Gastroesophageal sphincter (tissue), 3 donors: ENCODE measurements around the gene SSC5D.

Experiments
- POLR2A ChIP-seq, 2 donors: fragments of 450-650 bp; IDR thresholded peaks; one replicate each; pipeline ENCODE4 v1.6.1; 2017; ENCODE audit warnings: antibody characterized with exemption in 2 of 2, mild to moderate bottlenecking in 2 of 2, moderate library complexity in 1 of 2
- TF ChIP-seq, protein P1 (sequence below), 4 experiments: fragments of 200-600 bp in 2 of 4; fragments of 450-650 bp in 2 of 4; sonication (generic) in 1 of 4; IDR thresholded peaks; one replicate each; pipeline ENCODE4 v1.5.1; 2017 to 2019; ENCODE audit warnings: antibody characterized with exemption in 4 of 4, mild to moderate bottlenecking in 2 of 4, moderate library complexity in 2 of 4

DNA sequence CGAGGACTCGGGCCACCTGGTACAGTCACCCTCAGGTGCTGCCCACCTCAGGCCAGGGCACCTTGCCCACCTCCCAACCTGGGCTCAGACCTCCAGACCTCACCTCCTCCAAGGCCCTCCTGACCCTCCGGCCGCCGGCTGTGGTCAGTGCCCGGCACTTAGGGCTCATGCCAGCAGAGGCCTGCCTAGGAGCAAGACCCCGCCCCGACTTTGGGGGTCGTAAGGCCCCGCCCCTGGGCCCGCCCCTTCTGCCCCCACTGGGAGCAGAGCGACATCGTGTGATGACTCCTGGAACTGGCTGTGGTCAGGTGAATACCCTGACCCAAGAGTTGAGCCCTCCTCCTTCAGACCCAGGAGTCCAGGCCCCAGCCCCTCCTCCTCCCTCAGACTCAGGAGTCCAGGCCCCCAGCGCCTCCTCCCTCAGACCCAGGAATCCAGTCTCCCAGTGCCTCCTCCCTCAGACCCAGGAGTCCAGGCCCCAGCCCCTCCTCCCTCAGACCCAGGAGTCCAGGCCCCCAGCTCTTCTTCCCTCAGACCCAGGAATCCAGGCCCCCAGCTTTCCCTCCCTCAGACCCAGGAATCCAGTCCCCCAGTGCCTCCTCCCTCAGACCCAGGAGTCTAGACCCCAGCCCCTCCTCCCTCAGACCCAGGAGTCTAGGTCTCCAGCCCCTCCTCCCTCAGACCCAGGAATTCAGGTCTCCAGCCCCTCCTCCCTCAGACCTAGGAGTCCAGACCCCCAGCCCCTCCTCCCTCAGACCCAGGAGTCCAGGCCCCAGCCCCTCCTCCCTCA is 48.9 kb downstream of the SSC5D start, which contains the start of gene SBK2:
- TF ChIP-seq POLR2A (IDR thresholded peaks at IDR 0.05), result no peak
- TF ChIP-seq, protein P1, sequence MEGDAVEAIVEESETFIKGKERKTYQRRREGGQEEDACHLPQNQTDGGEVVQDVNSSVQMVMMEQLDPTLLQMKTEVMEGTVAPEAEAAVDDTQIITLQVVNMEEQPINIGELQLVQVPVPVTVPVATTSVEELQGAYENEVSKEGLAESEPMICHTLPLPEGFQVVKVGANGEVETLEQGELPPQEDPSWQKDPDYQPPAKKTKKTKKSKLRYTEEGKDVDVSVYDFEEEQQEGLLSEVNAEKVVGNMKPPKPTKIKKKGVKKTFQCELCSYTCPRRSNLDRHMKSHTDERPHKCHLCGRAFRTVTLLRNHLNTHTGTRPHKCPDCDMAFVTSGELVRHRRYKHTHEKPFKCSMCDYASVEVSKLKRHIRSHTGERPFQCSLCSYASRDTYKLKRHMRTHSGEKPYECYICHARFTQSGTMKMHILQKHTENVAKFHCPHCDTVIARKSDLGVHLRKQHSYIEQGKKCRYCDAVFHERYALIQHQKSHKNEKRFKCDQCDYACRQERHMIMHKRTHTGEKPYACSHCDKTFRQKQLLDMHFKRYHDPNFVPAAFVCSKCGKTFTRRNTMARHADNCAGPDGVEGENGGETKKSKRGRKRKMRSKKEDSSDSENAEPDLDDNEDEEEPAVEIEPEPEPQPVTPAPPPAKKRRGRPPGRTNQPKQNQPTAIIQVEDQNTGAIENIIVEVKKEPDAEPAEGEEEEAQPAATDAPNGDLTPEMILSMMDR (IDR thresholded peaks at IDR 0.05), result no peak
